Dedifferentiated amniotic fluid mesenchymal stem cell (primary cell): ENCODE measurements around the gene DNAAF1.
A peak's percentile ranks its signal among the peaks of the same experiment; 100 is the strongest.
"Not testable (repeated sequence)": the region's sequence is repeated elsewhere in the genome, so short reads cannot be mapped to it uniquely, and the experiment has no call there.

Experiments
- DNase-seq: peaks from one replicate; pipeline ENCODE4 v3.0.0-alpha.2; 2016; ENCODE audit errors: extremely low spot score

Gene DNAAF1

GRCh38 chr16:84144859-84145639, at the start of gene DNAAF1, which contains the start of gene HSDL1:
DNAAF1 (plus strand) TSS chr16:84145308; CDS start chr16:84145441, 133 bp downstream.
HSDL1 (minus strand) TSS chr16:84145177; CDS start chr16:84131321, 13,856 bp downstream.
- peak; percentile 64 for DNase-seq

GRCh38 chr16:84095466-84095865, 49.6 kb upstream of the DNAAF1 start:
- DNase-seq: no peak

- no peak for DNase-seq
These were observed 48.6 kb upstream of the DNAAF1 start for GRCh38 chr16:84096447-84097005.

- DNase-seq: no peak
These were observed 46.2 kb upstream of the DNAAF1 start for GRCh38 chr16:84098939-84099338.

GRCh38 chr16:84103678-84104077, 41.4 kb upstream of the DNAAF1 start:
- no peak for DNase-seq

- no peak for DNase-seq
These were observed 40.9 kb upstream of the DNAAF1 start for GRCh38 chr16:84104231-84104630.

GRCh38 chr16:84105301-84105815, 39.8 kb upstream of the DNAAF1 start:
- DNase-seq: no peak

GRCh38 chr16:84105948-84106740, 39.0 kb upstream of the DNAAF1 start:
- DNase-seq: no peak

GRCh38 chr16:84107921-84108320, 37.2 kb upstream of the DNAAF1 start:
- no peak for DNase-seq

GRCh38 chr16:84109598-84110335, 35.3 kb upstream of the DNAAF1 start:
- no peak for DNase-seq

GRCh38 chr16:84110527-84110926, 34.6 kb upstream of the DNAAF1 start:
- DNase-seq: no peak

GRCh38 chr16:84111525-84111924, 33.6 kb upstream of the DNAAF1 start:
- no peak for DNase-seq

- DNase-seq: not testable (repeated sequence)
These were observed 33.2 kb upstream of the DNAAF1 start for GRCh38 chr16:84111949-84112348.

GRCh38 chr16:84115919-84116719, 29.0 kb upstream of the DNAAF1 start:
- peak; percentile 16 for DNase-seq

GRCh38 chr16:84116720-84117493, 28.2 kb upstream of the DNAAF1 start, which contains the start of gene MBTPS1:
MBTPS1 (minus strand) TSS chr16:84116942; CDS start chr16:84101783, 15,159 bp downstream.
- DNase-seq: peak; percentile 97

GRCh38 chr16:84117494-84117843, 27.6 kb upstream of the DNAAF1 start:
- no peak for DNase-seq

- not testable (repeated sequence) for DNase-seq
These were observed 26.8 kb upstream of the DNAAF1 start for GRCh38 chr16:84118315-84118714.

GRCh38 chr16:84119368-84119767, 25.7 kb upstream of the DNAAF1 start:
- DNase-seq: no peak

GRCh38 chr16:84120023-84120422, 25.1 kb upstream of the DNAAF1 start:
- no peak for DNase-seq

- no peak for DNase-seq
These were observed 24.1 kb upstream of the DNAAF1 start for GRCh38 chr16:84121007-84121406.
